Brain pericyte (primary cell): Measurements from ENCODE around the gene GRIA3.
"Not testable (repeated sequence)": the region's sequence is repeated elsewhere in the genome, so short reads cannot be mapped to it uniquely, and the experiment has no call there.

Source experiments
- DNase-seq: peaks from one replicate; pipeline ENCODE4 v3.0.0-alpha.2; 2012; ENCODE audit warnings: low read depth, low spot score

The GRIA3 gene

DNA sequence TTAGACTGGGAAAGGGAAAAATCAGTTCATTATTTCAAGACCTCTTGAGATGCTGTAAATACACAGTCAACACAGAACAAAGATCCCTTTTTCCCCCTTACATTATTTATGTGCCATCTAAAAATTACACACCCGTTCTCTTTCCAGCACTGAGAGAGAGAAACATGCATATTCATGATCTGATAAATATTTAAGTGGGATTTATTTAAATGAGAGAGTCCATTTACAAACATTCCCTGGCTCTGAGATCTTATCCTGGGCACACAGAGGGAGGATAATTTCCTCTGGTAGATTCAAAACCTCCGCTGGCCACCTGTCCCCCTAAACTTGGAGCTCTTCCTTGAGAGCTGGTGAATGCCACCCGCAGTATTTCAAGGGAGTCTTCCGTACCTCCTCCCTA, 88.6 kb downstream of the GRIA3 start:
- no peak for DNase-seq

GRCh38 chrX:123274796-123275195, 90.7 kb downstream of the GRIA3 start:
- no peak for DNase-seq

DNA sequence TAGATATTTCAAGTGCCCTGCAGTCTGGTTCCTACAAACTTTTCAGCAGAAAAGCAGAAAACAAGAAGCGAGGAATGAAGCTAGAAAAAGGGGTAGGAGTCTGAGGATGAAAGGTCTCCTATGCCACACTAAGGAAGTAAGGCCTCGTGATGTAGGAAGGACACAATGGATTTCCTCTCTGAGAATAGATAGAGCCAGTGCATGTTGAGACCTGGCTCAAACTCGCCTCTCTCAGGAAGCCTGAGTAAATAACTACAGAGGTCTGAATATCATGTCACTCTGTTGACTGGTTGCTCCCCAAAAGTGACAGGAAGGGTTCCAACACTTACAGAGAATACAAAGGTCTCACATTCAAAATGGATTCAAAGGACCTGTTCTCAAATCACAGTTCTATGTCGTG, 93.3 kb downstream of the GRIA3 start:
- DNase-seq = no peak

- DNase-seq = no peak
These were observed 93.7 kb downstream of the GRIA3 start for GRCh38 chrX:123277821-123278220.

DNA sequence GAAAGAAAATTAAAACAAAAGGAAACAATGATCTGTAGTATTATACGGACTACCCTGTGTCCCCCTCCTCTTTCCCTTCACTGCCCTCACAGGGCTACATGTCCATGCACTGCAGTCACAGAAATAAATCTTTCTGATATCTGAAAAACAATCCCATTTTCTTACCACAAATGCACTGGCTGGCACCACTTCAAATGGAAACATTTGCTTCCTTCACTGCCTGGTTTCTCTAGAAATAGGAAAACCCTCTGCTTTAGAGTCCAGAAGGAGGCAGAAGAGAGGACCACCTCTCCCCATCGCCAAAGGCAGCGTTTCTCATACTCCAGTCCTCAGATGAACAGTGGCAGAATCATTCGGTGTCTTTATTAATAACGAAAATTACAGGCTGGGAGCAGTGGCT, 98.2 kb downstream of the GRIA3 start:
- no peak for DNase-seq

DNA sequence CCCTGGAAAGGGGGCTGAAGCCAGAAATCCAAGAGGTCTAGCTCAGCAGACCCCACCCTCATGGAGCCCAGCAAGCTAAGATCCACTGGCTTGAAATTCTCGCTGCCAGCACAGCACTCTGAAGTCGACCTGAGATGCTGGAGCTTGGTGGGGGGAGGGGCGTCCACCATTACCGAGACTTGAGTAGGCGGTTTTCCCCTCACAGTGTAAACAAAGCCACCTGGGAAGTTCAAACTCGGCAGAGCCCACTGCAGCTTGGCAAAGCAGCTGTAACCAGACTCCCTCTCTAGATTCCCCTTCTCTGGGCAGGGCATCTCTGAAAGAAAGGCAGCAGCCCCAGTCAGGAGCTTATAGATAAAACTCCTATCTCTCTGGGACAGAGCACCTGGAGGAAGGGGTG, 99.3 kb downstream of the GRIA3 start:
- DNase-seq = not testable (repeated sequence)

GRCh38 chrX:123291623-123292022, 107.5 kb downstream of the GRIA3 start:
- no peak for DNase-seq

DNA sequence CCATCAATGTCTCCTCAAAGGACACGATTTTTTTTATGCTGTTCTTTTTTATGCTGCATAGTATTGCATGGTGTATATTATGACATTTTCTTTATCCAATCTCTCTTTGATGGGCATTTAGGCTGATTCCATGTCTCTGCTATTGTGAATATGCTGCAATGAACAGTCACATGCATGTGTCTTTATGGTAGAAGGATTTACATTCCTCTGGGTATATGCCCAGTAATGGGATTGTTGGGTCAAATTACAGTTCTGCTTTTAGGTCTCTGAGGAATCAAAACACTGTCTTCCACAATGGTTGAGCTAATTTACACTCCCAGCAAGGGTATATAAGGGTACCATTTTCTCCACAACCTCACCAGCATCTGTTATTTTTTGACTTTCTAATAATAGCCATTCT, 113.9 kb downstream of the GRIA3 start:
- DNase-seq = no peak

- no peak for DNase-seq
These were observed 119.4 kb downstream of the GRIA3 start for GRCh38 chrX:123303429-123303828.

DNA sequence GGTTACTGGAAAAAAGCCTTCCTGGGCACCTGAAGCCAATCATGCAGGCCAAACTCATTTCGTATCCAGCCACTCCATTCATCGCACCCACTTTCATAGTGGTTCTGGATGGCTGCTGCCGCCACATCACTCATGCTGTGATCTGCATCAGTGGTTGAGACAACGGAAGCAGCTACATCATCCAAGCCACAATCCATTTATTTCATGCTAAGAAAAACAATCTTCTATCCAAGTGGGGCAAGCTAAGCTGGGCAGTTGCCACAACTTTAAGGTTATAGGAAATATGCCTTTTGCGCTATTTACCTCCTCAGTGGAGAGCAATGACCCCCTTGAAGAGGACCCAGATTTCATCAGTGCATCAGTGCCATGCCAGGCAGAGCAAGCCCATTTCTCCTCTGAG, 124.6 kb downstream of the GRIA3 start:
- no peak for DNase-seq

DNA sequence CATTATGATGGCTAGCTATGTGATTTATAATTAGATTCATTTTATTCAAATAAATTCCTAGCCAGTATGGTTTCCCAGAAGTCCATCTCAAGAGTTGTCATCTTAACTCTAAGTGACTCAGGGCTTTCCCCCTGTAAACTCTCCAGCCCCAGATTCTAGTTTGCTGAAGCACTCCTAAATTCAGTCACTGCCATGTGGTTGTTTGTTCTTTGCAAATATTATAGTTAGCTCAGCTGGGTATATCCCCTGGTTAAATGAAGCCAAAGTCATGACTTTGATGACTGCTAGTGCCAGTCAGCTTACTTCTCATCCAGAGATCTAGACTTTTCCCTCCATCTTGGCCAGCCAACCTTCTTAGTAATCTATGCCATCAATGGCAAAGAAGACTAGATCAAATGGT, 126.0 kb downstream of the GRIA3 start:
- no peak for DNase-seq

GRCh38 chrX:123311486-123311885, 127.4 kb downstream of the GRIA3 start:
- no peak for DNase-seq

DNA sequence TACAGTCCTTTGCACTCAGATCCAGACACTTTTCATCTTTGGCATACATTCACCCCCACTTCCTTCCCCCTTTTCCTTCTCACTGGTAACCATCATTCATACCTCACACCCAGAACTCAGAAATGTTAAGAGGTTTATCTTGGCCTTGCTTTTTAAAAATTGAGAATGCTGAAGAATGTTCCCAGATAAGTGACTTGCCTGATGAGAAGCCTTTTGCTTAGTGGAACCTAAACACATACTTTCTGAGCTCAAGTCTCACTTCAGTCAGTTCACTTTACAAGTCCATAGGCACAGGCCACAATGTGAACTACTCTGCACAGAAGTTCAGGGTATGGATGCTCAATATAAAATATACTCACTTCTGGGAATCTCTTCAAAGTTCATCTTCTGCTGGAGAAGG, 129.4 kb downstream of the GRIA3 start:
- no peak for DNase-seq

GRCh38 chrX:123320622-123321021, 136.5 kb downstream of the GRIA3 start:
- DNase-seq = no peak

DNA sequence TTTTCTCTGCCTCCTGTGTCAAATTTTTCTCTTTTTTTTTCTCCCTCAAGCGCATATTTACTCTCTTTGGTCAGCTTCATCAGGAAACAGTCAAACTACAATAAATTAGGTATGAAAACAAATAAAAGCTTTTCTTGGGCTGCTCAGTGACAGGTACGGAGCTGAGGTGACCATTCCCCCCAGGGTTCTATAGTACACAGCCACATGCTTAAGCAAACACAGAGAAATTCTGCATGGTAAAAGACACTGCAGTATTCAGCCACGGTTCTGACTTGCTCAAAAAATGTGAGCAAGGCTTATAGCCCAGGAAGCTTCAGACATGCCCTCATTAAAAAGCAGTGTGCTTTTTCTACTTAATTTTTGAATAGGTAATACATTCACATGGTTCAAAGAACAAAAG, 138.5 kb downstream of the GRIA3 start:
- DNase-seq = no peak

DNA sequence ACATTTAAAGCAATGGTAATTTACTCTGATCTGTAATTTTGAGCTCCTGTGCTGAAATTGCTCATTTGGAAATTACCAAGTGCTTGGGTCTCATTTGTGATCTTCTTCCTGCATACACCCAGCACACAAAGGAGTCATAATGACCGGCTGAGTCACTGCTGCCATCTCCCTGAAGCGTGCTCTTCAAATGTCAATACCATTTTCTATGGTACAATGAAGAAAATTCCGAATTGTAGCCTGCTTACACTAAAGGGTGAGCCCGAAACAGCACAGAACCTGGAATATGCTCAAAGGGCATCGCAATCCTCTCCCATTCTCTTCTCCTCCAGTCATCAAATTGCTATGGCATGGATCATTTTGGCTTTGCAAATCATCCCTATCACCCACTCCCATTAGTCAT, 140.5 kb downstream of the GRIA3 start:
- no peak for DNase-seq

DNA sequence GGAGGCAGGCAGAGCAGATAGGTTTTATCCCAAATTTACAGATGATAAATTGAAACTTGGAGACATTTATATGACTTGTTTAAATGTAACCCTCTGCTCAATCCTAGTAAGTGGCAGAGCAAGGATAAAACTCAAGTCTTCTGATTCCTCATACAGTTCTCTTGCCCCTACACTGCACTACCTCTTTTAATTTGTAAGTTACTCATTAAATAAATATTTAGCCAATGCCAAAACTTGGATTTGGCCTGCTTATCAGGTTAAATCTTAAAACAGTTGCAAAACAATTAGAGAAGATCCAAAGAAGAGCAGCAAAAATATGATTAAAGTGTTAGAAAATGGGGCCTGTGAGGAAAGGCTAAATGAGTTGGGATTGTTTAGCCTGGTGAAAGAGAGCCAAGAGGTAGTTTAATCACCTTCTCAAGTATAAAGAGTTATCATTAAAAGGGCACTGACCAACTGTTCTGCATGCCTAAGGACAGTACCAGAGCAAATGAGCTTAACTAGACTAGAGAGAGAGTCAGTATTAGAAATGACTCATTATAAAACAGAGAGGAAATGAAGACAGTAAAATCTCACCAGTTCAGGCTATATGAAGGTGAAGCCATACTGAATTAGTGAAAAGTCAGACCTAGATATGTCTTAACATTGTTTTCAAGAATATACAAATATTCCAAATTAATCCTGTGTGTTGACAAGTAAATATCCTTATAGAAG, 146.3 kb downstream of the GRIA3 start:
- DNase-seq = no peak

GRCh38 chrX:123331349-123331748, 147.3 kb downstream of the GRIA3 start:
- no peak for DNase-seq

DNA sequence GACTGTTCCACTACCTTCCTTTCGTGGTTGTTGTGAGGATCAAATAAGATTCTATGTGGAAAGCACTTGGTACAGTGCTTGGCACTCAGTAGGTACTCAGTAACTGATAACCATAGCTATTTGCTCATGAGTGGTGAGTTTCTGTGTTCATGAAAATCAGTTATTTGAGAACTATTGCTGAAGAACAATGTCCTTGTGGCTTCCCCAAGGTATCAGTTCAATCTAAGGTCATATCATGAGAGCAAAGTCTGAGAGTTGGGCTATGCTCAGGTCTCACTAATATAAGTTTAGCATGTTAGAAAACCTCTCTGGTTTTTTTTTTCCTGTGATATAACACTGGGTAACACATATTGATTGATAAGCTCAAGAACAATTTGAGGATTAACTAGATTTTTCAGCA, 147.8 kb downstream of the GRIA3 start:
- DNase-seq = no peak

DNA sequence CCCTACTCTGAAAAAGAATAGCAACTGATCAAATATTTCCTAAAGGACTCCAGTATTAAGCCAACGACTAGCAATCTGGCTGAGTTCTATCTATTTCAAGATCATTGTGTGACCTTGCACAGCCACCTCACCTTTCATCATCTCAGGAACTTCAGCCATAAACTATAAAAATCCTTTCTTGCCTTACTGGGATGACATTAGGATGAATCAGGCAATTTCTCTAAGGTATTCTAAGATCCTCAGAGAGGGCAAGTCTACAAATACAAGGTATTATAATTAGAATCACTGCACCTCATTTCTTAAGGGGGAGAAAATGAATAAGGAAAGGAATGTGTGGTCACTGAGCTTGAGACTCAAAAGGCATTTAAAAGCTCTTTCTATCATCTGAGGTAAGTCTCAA, 152.6 kb downstream of the GRIA3 start:
- DNase-seq = no peak

GRCh38 chrX:123337886-123338639, 154.0 kb downstream of the GRIA3 start:
- DNase-seq = no peak

DNA sequence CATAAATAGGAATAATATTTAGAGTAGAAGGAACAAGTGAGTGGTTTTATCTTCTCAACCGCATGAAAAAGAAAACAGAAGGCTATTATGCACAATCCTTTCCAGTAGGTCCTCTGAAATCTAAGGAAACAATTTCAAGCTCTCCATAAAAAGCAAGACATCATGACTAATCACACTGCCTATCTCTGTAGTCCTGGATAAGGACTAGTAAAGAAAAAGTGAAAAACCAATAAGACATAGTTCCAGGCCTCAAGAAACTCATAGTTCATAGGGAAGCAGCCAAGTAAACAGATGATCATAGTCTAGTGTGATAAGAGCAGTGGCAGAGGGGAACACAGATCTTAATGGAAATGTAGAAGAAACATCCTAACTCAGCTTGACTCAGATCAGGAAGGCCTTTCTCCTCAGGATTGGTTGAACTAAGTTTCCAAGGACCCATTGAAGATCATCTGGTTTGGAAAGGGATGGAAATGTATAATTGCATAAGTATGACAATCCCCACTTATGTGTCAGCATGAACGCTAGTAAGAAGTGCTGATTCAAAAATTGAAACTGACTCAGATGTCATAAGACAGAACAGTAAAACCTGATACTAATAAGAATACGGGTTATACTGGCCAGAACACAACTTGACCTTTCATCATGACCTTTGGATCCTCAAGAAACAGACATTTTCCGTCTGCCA, 155.3 kb downstream of the GRIA3 start:
- DNase-seq = no peak

DNA sequence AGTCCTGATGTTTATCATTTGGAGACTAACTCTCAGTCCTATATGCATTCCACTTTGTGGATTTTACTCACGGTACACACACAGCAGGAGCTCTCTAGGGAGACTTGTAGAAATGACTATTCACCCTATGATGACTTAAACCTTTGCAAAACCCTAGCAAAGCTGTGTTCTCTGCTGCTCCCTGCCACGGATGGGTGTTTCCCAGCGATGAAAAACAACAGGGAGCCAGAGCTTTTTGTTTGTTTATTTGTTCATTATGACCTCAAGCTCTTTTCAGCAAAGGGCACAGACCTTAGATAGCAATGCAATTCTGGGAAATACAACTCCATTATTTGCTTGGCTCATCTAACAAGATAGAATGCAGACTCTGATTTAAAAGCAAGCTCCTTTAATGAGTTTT, 156.6 kb downstream of the GRIA3 start:
- no peak for DNase-seq
